ENCODE measurements around the gene ANKAR.

GRCh38 chr2:189625636-189626035 is 48.8 kb upstream of the ANKAR start:
- TF ChIP-seq CTCF (conservative IDR thresholded peaks at IDR 0.05 in 1 of 2, IDR thresholded peaks at IDR 0.05 in 1 of 2; ENCODE audit: extremely low read depth in 1 of 2, insufficient read depth in 1 of 2, low read depth in 1 of 2, low read length in 2 of 2) (no peak), EZH2 (IDR thresholded peaks at IDR 0.05; ENCODE audit: borderline replicate concordance, low read length) (no peak)
